Measurements from ENCODE around the gene ACTN4.

GRCh38 chr19:38718747-38719543 is 71.5 kb downstream of the ACTN4 start:
- TF ChIP-seq CTCF (IDR thresholded peaks at IDR 0.05) (no peak), ESRRA (CRISPR knock-in tag; IDR thresholded peaks at IDR 0.05; ENCODE audit: borderline replicate concordance) (no peak), SP1 (CRISPR knock-in tag; conservative IDR thresholded peaks at IDR 0.05) (no peak), NR3C1 (CRISPR knock-in tag; conservative IDR thresholded peaks at IDR 0.05; ENCODE audit: low read depth) (no peak), USF1 (CRISPR knock-in tag; IDR thresholded peaks at IDR 0.05) (no peak), PRDM15 (CRISPR knock-in tag; IDR thresholded peaks at IDR 0.05) (no peak), ZNF138 (CRISPR knock-in tag; conservative IDR thresholded peaks at IDR 0.05) (no peak), ATF1 (CRISPR knock-in tag; IDR thresholded peaks at IDR 0.05) (no peak), ATF3 (CRISPR knock-in tag; conservative IDR thresholded peaks at IDR 0.05) (no peak), ZNF232 (CRISPR knock-in tag; IDR thresholded peaks at IDR 0.05) (no peak), ETV6 (CRISPR knock-in tag; IDR thresholded peaks at IDR 0.05) (no peak), JUN (CRISPR knock-in tag; IDR thresholded peaks at IDR 0.05) (no peak)
